Stomach (tissue), 19 donors: Measurements from ENCODE around the gene LIN7A. TPM values are rescaled to one million over a fixed set of nuclear protein-coding genes. Genes with fewer than 3 reads are reported as not detected.
A peak's percentile ranks its signal among the peaks of the same experiment; 100 is the strongest.

ENCODE experiments used
- DNase-seq, 2 donors: peaks; one replicate each; pipeline versions ENCODE4 v3.0.0 to v3.0.0-alpha.2; 2013 to 2019
- H3K27ac ChIP-seq, 5 donors: fragments of 200-600 bp in 4 of 5; sonication (generic) in 4 of 5; one replicate each; pipeline ENCODE4 v1.5.1; 2013 to 2019; ENCODE audit warnings: mild to moderate bottlenecking in 1 of 5, moderate library complexity in 1 of 5
- H3K27me3 ChIP-seq, 3 donors: fragments of 200-600 bp; sonication (generic); one replicate each; pipeline ENCODE4 v1.5.1; 2017 to 2019; ENCODE audit warnings: mixed run types in 1 of 3
- H3K36me3 ChIP-seq, 4 donors: fragments of 200-600 bp; sonication (generic); 1 replicate in 3 of 4; 2 replicates in 1 of 4; pipeline ENCODE4 v1.5.1; 2016 to 2019
- H3K4me1 ChIP-seq, 4 donors: fragments of 200-600 bp; sonication (generic); one replicate each; pipeline ENCODE4 v1.5.1; 2016 to 2019
- H3K4me3 ChIP-seq, 4 donors: fragments of 200-600 bp; sonication (generic) in 3 of 4; one replicate each; pipeline ENCODE4 v1.5.1; 2016 to 2019; ENCODE audit warnings: mild to moderate bottlenecking in 1 of 4
- H3K9me3 ChIP-seq, 4 donors: fragments of 200-600 bp; sonication (generic); one replicate each; pipeline ENCODE4 v1.5.1; 2016 to 2019
- CTCF ChIP-seq, 7 experiments: fragments of 450-650 bp in 4 of 7; fragments of 200-600 bp in 3 of 7; sonication (generic) in 3 of 7; IDR thresholded peaks; one replicate each; pipeline ENCODE4 v1.5.1; 2016 to 2019; ENCODE audit warnings: antibody characterized with exemption in 7 of 7, control low read depth in 2 of 7, mild to moderate bottlenecking in 1 of 7
- EP300 ChIP-seq: sonication (generic); formaldehyde crosslinking; IDR thresholded peaks from one replicate; pipeline ENCODE4 v1.6.1; 2017; ENCODE audit warnings: antibody characterized with exemption
- POLR2A ChIP-seq, 4 donors: fragments of 450-650 bp; IDR thresholded peaks; one replicate each; pipeline ENCODE4 v1.6.1; 2016; ENCODE audit warnings: antibody characterized with exemption in 4 of 4, control low read depth in 2 of 4, mild to moderate bottlenecking in 1 of 4, moderate library complexity in 1 of 4
- POLR2AphosphoS5 ChIP-seq, 3 donors: sonication (generic); formaldehyde crosslinking; IDR thresholded peaks; one replicate each; pipeline ENCODE4 v1.6.1; 2016; ENCODE audit warnings: antibody characterized with exemption in 3 of 3
- WGBS, 5 donors: extraction: QIAGEN DNeasy Blood & Tissue Kit in 3 of 5; methylation state at CpG; one replicate each; pipeline versions ENCODE4 v1.1.5 to v1.1.7; 2013 to 2018; 5-methylcytosine and 5-hydroxymethylcytosine counted together
- intact Hi-C: fragments of 100-400 bp; cut with DNase I; formaldehyde crosslinking; loops from one replicate; pipeline ENCODE4 v1.15.1; 2023; ENCODE audit warnings: low total_unique reads
- long read RNA-seq, 10 donors: transcript quantifications; one replicate each; lab custom pipeline, GENCODE V29; 2026
- polyA plus RNA-seq, 3 donors: library from polyadenylated mRNA; stranded (reverse); fragments of 200-250 nt; gene quantifications; one replicate each; pipeline ENCODE4 v1.2.3, GENCODE V29; 2013
- total RNA-seq, 5 donors: library from RNA; depleted of rRNA; stranded (reverse); fragments of >200 nt; gene quantifications; one replicate each; pipeline versions ENCODE4 v1.1.0 to v1.2.3, GENCODE V29; 2014 to 2016
- donor health status: healthy with polysubstance abuse.
- donor health status: Bipolar disorder and iron deficiency.
- donor health status: healthy.

Gene LIN7A
- total RNA-seq (100 to 1,000 TPM in 1 of 5 donors, 10 to 100 TPM in 2, 1 to 10 TPM in 1, under 1 TPM in 1; 0.45 to 163 (median 15.6) TPM), polyA plus RNA-seq (1 to 10 TPM; 1.6 to 2.4 (median 2.1) TPM)
- long read RNA-seq, donor 1: 0 reads
- long read RNA-seq, donor 2, full-length matches to known transcripts: 1 of 1 reads
- long read RNA-seq, donor 2, partial matches to known transcripts: 0 of 1 reads
- long read RNA-seq, donor 2, other reads (novel, unspliced or antisense): 0 of 1 reads
- long read RNA-seq, donor 3: 0 reads
- long read RNA-seq, donor 4: 0 reads
- long read RNA-seq, donor 5, full-length matches to known transcripts: 2 of 2 reads
- long read RNA-seq, donor 5, partial matches to known transcripts: 0 of 2 reads
- long read RNA-seq, donor 5, other reads (novel, unspliced or antisense): 0 of 2 reads
- long read RNA-seq, donor 6, full-length matches to known transcripts: 3 of 3 reads
- long read RNA-seq, donor 6, partial matches to known transcripts: 0 of 3 reads
- long read RNA-seq, donor 6, other reads (novel, unspliced or antisense): 0 of 3 reads
- long read RNA-seq, donor 7, full-length matches to known transcripts: 4 of 4 reads
- long read RNA-seq, donor 7, partial matches to known transcripts: 0 of 4 reads
- long read RNA-seq, donor 7, other reads (novel, unspliced or antisense): 0 of 4 reads
- long read RNA-seq, donor 8, full-length matches to known transcripts: 4 of 4 reads
- long read RNA-seq, donor 8, partial matches to known transcripts: 0 of 4 reads
- long read RNA-seq, donor 8, other reads (novel, unspliced or antisense): 0 of 4 reads
- long read RNA-seq, donor 9, partial matches to known transcripts: 0 of 1 reads
- long read RNA-seq, donor 9, other reads (novel, unspliced or antisense): 0 of 1 reads
- long read RNA-seq, donor 10: 0 reads

GRCh38 chr12:80937391-80938238 lies at the start of gene LIN7A:
LIN7A (minus strand) TSS chr12:80937934; CDS start chr12:80937722, 212 bp downstream.
- Histone ChIP-seq H3K27me3 (peaks cover 0 to 44% (median 22%) of the 10 kb centered on the region in 3 donors), H3K27ac (peak within 1 kb of the TSS; percentile 16 to 83 (median 81)), H3K9me3 (no peaks in the 10 kb centered on the region), H3K4me1 (peaks cover 0 to 26% (median 18%) of the 10 kb centered on the region in 4 donors), H3K4me3 (peak within 1 kb of the TSS; percentile 58 to 81 (median 70)), H3K36me3 (no peaks in the 10 kb centered on the region)
- 3 to 6% (median 4%) methylated on average over 37 to 47 of the region's 47 CpGs for WGBS, 5 donors
- TF ChIP-seq CTCF (IDR thresholded peaks at IDR 0.05): no peak
- no peak for TF ChIP-seq EP300
- no peak for TF ChIP-seq POLR2AphosphoS5 (IDR thresholded peaks at IDR 0.05)
- TF ChIP-seq POLR2A (IDR thresholded peaks at IDR 0.05): no peak
- intact Hi-C loops: no loop called here
- DNase-seq: peak; percentile 27 to 71

GRCh38 chr12:80986224-80986623 lies 48.5 kb upstream of the LIN7A start:
- Histone ChIP-seq H3K27ac (no peak overlapping the region), H3K9me3 (no peaks in the 10 kb centered on the region), H3K4me1 (peaks cover 0 to 5% (median 0%) of the 10 kb centered on the region in 4 donors), H3K4me3 (no peak overlapping the region), H3K27me3 (no peaks in the 10 kb centered on the region), H3K36me3 (no peaks in the 10 kb centered on the region)
- TF ChIP-seq CTCF (IDR thresholded peaks at IDR 0.05) (no peak), POLR2A (IDR thresholded peaks at IDR 0.05) (no peak), EP300 (no peak), POLR2AphosphoS5 (IDR thresholded peaks at IDR 0.05) (no peak)
- no peak for DNase-seq
- 59 to 85% (median 74%) methylated on average over 1 of the region's 1 CpG for WGBS, 5 donors
- intact Hi-C loops: no loop called here

GRCh38 chr12:80979816-80980215 lies 42.1 kb upstream of the LIN7A start:
- no peaks in the 10 kb centered on the region for H3K9me3 ChIP-seq
- no peaks in the 10 kb centered on the region for H3K36me3 ChIP-seq
- H3K4me3 ChIP-seq: no peak overlapping the region
- H3K27me3 ChIP-seq: no peaks in the 10 kb centered on the region
- no peak for TF ChIP-seq POLR2AphosphoS5 (IDR thresholded peaks at IDR 0.05)
- no peak for TF ChIP-seq CTCF (IDR thresholded peaks at IDR 0.05)
- no peak for TF ChIP-seq EP300
- no peak for TF ChIP-seq POLR2A (IDR thresholded peaks at IDR 0.05)
- no peak overlapping the region for H3K27ac ChIP-seq
- no peak for DNase-seq
- WGBS, 5 donors: 25 to 55% (median 45%) methylated on average over 6 of the region's 6 CpGs
- intact Hi-C loops: no loop called here
- H3K4me1 ChIP-seq: peaks cover 0 to 6% (median 2%) of the 10 kb centered on the region in 4 donors
